Liver (tissue), 9 donors: Measurements from ENCODE around the gene SP140L. TPM values are rescaled to one million over a fixed set of nuclear protein-coding genes. Genes with fewer than 3 reads are reported as not detected.

Experiments
- DNase-seq: peaks from one replicate; pipeline ENCODE4 v3.0.0-alpha.2; 2017; ENCODE audit warnings: low spot score
- H3K27ac ChIP-seq, 2 donors: one replicate each; pipeline ENCODE4 v1.7.0; 2013; ENCODE audit warnings: inconsistent platforms in 2 of 2, low read length in 2 of 2, control low read depth in 1 of 2, low read depth in 1 of 2, mild to moderate bottlenecking in 1 of 2
- H3K27me3 ChIP-seq, 4 donors: one replicate each; pipeline versions ENCODE4 v1.6.1 to v1.7.0; 2013; ENCODE audit warnings: low read length in 3 of 4, inconsistent platforms in 1 of 4, mild to moderate bottlenecking in 1 of 4, moderate library complexity in 1 of 4; ENCODE audit not compliant: control insufficient read depth in 4 of 4, insufficient read depth in 4 of 4
- H3K36me3 ChIP-seq, 4 donors: one replicate each; pipeline versions ENCODE4 v1.6.1 to v1.7.0; 2013; ENCODE audit warnings: low read length in 3 of 4, mild to moderate bottlenecking in 3 of 4, low read depth in 1 of 4, moderate library complexity in 1 of 4; ENCODE audit not compliant: control insufficient read depth in 4 of 4, insufficient read depth in 3 of 4
- H3K4me1 ChIP-seq, 4 donors: one replicate each; pipeline versions ENCODE4 v1.6.1 to v1.7.0; 2013; ENCODE audit warnings: low read length in 3 of 4, mild to moderate bottlenecking in 3 of 4, moderate library complexity in 1 of 4; ENCODE audit not compliant: control insufficient read depth in 4 of 4, insufficient read depth in 4 of 4
- H3K4me3 ChIP-seq, 3 donors: one replicate each; pipeline versions ENCODE4 v1.6.1 to v1.7.0; 2013; ENCODE audit warnings: low read length in 3 of 3, control low read depth in 1 of 3, low read depth in 1 of 3, mild to moderate bottlenecking in 1 of 3
- H3K9ac ChIP-seq, 2 donors: one replicate each; pipeline ENCODE4 v1.7.0; 2013; ENCODE audit warnings: low read length in 2 of 2, mild to moderate bottlenecking in 2 of 2, moderate library complexity in 2 of 2, control low read depth in 1 of 2, low read depth in 1 of 2
- H3K9me3 ChIP-seq, 4 donors: one replicate each; pipeline versions ENCODE4 v1.6.1 to v1.7.0; 2013; ENCODE audit warnings: low read length in 3 of 4; ENCODE audit not compliant: control insufficient read depth in 4 of 4
- ATF3 ChIP-seq: IDR thresholded peaks from 2 replicates; pipeline ENCODE4 v1.6.1; 2016; ENCODE audit warnings: antibody characterized with exemption
- CTCF ChIP-seq: fragments of 150-350 bp; IDR thresholded peaks from 2 replicates; pipeline ENCODE4 v1.5.1; 2017; ENCODE audit warnings: improper control_type of control experiment, low read depth, low read length; ENCODE audit not compliant: missing input control
- EGR1 ChIP-seq, 2 donors: IDR thresholded peaks; 2 replicates each; pipeline ENCODE4 v1.6.1; 2016 to 2018; ENCODE audit warnings: antibody characterized with exemption in 2 of 2, low read depth in 2 of 2
- FOXA1 ChIP-seq: IDR thresholded peaks from 2 replicates; pipeline ENCODE4 v1.6.1; 2016; ENCODE audit warnings: antibody characterized with exemption
- FOXA2 ChIP-seq: IDR thresholded peaks from 2 replicates; pipeline ENCODE4 v1.6.1; 2016; ENCODE audit warnings: antibody characterized with exemption
- GABPA ChIP-seq, 2 donors: IDR thresholded peaks in 1 of 2; conservative IDR thresholded peaks in 1 of 2; 2 replicates each; pipeline ENCODE4 v1.6.1; 2016; ENCODE audit warnings: antibody characterized with exemption in 2 of 2, mild to moderate bottlenecking in 1 of 2, moderate library complexity in 1 of 2
- HNF4A ChIP-seq, 2 donors: conservative IDR thresholded peaks; 2 replicates each; pipeline ENCODE4 v1.6.1; 2016; ENCODE audit warnings: antibody characterized with exemption in 2 of 2, mild to moderate bottlenecking in 2 of 2
- HNF4G ChIP-seq: IDR thresholded peaks from 2 replicates; pipeline ENCODE4 v1.6.1; 2016; ENCODE audit warnings: antibody characterized with exemption
- JUND ChIP-seq, 2 donors: IDR thresholded peaks; 2 replicates each; pipeline ENCODE4 v1.6.1; 2016; ENCODE audit warnings: antibody characterized with exemption in 2 of 2
- MAX ChIP-seq: IDR thresholded peaks from 2 replicates; pipeline ENCODE4 v1.6.1; 2016; ENCODE audit warnings: antibody characterized with exemption
- NR2F2 ChIP-seq: IDR thresholded peaks from 2 replicates; pipeline ENCODE4 v1.6.1; 2016; ENCODE audit warnings: antibody characterized with exemption
- RAD21 ChIP-seq, 2 donors: IDR thresholded peaks; 2 replicates each; pipeline ENCODE4 v1.6.1; 2016; ENCODE audit warnings: antibody characterized with exemption in 2 of 2, mild to moderate bottlenecking in 2 of 2
- REST ChIP-seq: IDR thresholded peaks from 2 replicates; pipeline ENCODE4 v1.6.1; 2016; ENCODE audit warnings: antibody characterized with exemption, mild to moderate bottlenecking
- SP1 ChIP-seq: IDR thresholded peaks from 2 replicates; pipeline ENCODE4 v1.6.1; 2018; ENCODE audit warnings: antibody characterized with exemption, mild to moderate bottlenecking
- YY1 ChIP-seq: IDR thresholded peaks from 2 replicates; pipeline ENCODE4 v1.6.1; 2016; ENCODE audit warnings: antibody characterized with exemption, mild to moderate bottlenecking
- ZBTB33 ChIP-seq: IDR thresholded peaks from 2 replicates; pipeline ENCODE4 v1.6.1; 2016; ENCODE audit warnings: antibody characterized with exemption
- WGBS: extraction: QIAGEN DNeasy Blood & Tissue Kit; methylation state at CpG from one replicate; pipeline ENCODE4 v1.1.7; 2013; 5-methylcytosine and 5-hydroxymethylcytosine counted together
- polyA plus RNA-seq, 2 donors: library from polyadenylated mRNA; stranded (reverse) in 1 of 2; unstranded in 1 of 2; fragments of 200-250 nt in 1 of 2; fragments of >200 nt in 1 of 2; fragmentation: Nextera tagmentation in 1 of 2; extraction: Ambion mirVana in 1 of 2; gene quantifications; one replicate each; pipeline versions ENCODE4 v1.2.1 to v1.2.3, GENCODE V29; 2013 to 2015
- total RNA-seq, 2 donors: library from RNA; depleted of rRNA; stranded (reverse); fragments of >200 nt; gene quantifications; one replicate each; pipeline ENCODE4 v1.2.3, GENCODE V29; 2014
- donor health status: healthy.
- donor health status: healthy.
- donor health status: healthy.
- donor health status: healthy.
- donor health status: healthy.

SP140L gene
- total and polyA plus RNA-seq, 4 donors, result 3.1 to 21.5 (median 6.6) TPM

- TF ChIP-seq REST (no peak), NR2F2 (no peak), FOXA2 (no peak), HNF4G (no peak), ATF3 (no peak), JUND (IDR thresholded peaks at IDR 0.05) (no peak), RAD21 (IDR thresholded peaks at IDR 0.05) (no peak), GABPA (IDR thresholded peaks at IDR 0.05 in 1 of 2, conservative IDR thresholded peaks at IDR 0.05 in 1 of 2) (no peak)
Measured at GRCh38 chr2:230296917-230297316, 30.1 kb upstream of the SP140L start (continued).

GRCh38 chr2:230299618-230300017 is 27.4 kb upstream of the SP140L start:
- H3K9me3 ChIP-seq, result peaks cover 0 to 1% (median 0%) of the 10 kb centered on the region in 4 donors
- H3K36me3 ChIP-seq, result no peaks in the 10 kb centered on the region
- 88% methylated on average over 2 of the region's 2 CpGs for WGBS
- no peak for DNase-seq
- no peaks in the 10 kb centered on the region for H3K4me1 ChIP-seq
- H3K27ac ChIP-seq, result no peak overlapping the region
- no peak overlapping the region for H3K9ac ChIP-seq
- H3K27me3 ChIP-seq, result no peaks in the 10 kb centered on the region
- TF ChIP-seq HNF4G, result no peak
- no peak for TF ChIP-seq CTCF
- no peak for TF ChIP-seq FOXA1
- TF ChIP-seq HNF4A (conservative IDR thresholded peaks at IDR 0.05), result no peak
- TF ChIP-seq NR2F2, result no peak
- H3K4me3 ChIP-seq, result no peak overlapping the region

- WGBS, result 89% methylated on average over 23 of the region's 23 CpGs
- no peaks in the 10 kb centered on the region for H3K36me3 ChIP-seq
- H3K9me3 ChIP-seq, result no peaks in the 10 kb centered on the region
- DNase-seq, result no peak
- no peaks in the 10 kb centered on the region for H3K4me1 ChIP-seq
- no peaks in the 10 kb centered on the region for H3K27me3 ChIP-seq
- no peak overlapping the region for H3K9ac ChIP-seq
- H3K4me3 ChIP-seq, result no peak overlapping the region
- no peak overlapping the region for H3K27ac ChIP-seq
- TF ChIP-seq JUND (IDR thresholded peaks at IDR 0.05), result no peak
- no peak for TF ChIP-seq NR2F2
- no peak for TF ChIP-seq ZBTB33
- TF ChIP-seq SP1, result no peak
- TF ChIP-seq REST, result no peak
- no peak for TF ChIP-seq ATF3
- TF ChIP-seq RAD21 (IDR thresholded peaks at IDR 0.05), result no peak
- no peak for TF ChIP-seq EGR1 (IDR thresholded peaks at IDR 0.05; ENCODE audit: low read depth in 2 of 2)
- no peak for TF ChIP-seq YY1
- no peak for TF ChIP-seq FOXA2
- no peak for TF ChIP-seq FOXA1
- no peak for TF ChIP-seq MAX
- TF ChIP-seq HNF4A (conservative IDR thresholded peaks at IDR 0.05), result no peak
Measured at GRCh38 chr2:230305416-230306275, 21.3 kb upstream of the SP140L start.
